ENCODE results near the gene TEX19.

The TEX19 gene

GRCh38 chr17:82310877-82311276 lies 48.2 kb upstream of the TEX19 start (continued):
- no peak for TF ChIP-seq CSRNP3 (CRISPR knock-in tag; IDR thresholded peaks at IDR 0.05)
- TF ChIP-seq OSR1 (CRISPR knock-in tag; IDR thresholded peaks at IDR 0.05), result no peak
- no peak for TF ChIP-seq POU6F1 (CRISPR knock-in tag; IDR thresholded peaks at IDR 0.05; ENCODE audit: borderline replicate concordance, low read depth)
- no peak for TF ChIP-seq PPARA (CRISPR knock-in tag; IDR thresholded peaks at IDR 0.05; ENCODE audit: borderline replicate concordance)

DNA sequence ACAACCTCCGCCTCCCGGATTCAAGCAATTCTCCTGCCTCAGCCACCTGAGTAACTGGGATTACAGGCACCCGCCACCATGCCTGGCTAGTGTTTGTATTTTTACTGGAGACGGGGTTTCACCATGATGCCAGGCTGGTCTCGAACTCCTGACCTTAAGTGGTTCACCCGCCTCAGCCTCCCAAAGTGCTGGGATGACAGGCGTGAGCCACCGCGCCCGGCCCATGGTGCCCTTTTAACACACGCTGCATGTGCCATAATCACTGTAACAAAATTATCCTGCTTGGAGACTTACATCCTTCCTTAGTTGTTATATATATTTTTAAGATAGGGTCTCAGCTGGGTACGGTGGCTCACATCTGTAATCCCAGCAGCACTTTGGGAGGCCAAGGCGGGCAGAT lies 47.1 kb upstream of the TEX19 start:
- no peak for ATAC-seq
- TF ChIP-seq POU6F1 (CRISPR knock-in tag; IDR thresholded peaks at IDR 0.05; ENCODE audit: borderline replicate concordance, low read depth), result no peak
- no peak for TF ChIP-seq PATZ1 (CRISPR knock-in tag; IDR thresholded peaks at IDR 0.05; ENCODE audit: borderline replicate concordance)
- no peak for TF ChIP-seq TCF4 (CRISPR knock-in tag; IDR thresholded peaks at IDR 0.05; ENCODE audit: borderline replicate concordance)
- no peak for TF ChIP-seq ZNF8 (CRISPR knock-in tag; IDR thresholded peaks at IDR 0.05)
- no peak for TF ChIP-seq ISL1 (CRISPR knock-in tag; IDR thresholded peaks at IDR 0.05)
- TF ChIP-seq GLIS3 (CRISPR knock-in tag; IDR thresholded peaks at IDR 0.05), result no peak
- no peak for TF ChIP-seq ZFP30 (CRISPR knock-in tag; IDR thresholded peaks at IDR 0.05)
- TF ChIP-seq, protein P1, sequence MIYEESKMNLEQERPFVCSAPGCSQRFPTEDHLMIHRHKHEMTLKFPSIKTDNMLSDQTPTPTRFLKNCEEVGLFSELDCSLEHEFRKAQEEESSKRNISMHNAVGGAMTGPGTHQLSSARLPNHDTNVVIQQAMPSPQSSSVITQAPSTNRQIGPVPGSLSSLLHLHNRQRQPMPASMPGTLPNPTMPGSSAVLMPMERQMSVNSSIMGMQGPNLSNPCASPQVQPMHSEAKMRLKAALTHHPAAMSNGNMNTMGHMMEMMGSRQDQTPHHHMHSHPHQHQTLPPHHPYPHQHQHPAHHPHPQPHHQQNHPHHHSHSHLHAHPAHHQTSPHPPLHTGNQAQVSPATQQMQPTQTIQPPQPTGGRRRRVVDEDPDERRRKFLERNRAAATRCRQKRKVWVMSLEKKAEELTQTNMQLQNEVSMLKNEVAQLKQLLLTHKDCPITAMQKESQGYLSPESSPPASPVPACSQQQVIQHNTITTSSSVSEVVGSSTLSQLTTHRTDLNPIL (CRISPR knock-in tag; IDR thresholded peaks at IDR 0.05; ENCODE audit: low read depth), result no peak
- no peak for TF ChIP-seq ZNF565 (CRISPR knock-in tag; conservative IDR thresholded peaks at IDR 0.05; ENCODE audit: low read depth)
- TF ChIP-seq CSRNP3 (CRISPR knock-in tag; IDR thresholded peaks at IDR 0.05), result no peak
- TF ChIP-seq TOX (CRISPR knock-in tag; IDR thresholded peaks at IDR 0.05; ENCODE audit: borderline replicate concordance), result no peak

GRCh38 chr17:82313195-82314011 lies 45.6 kb upstream of the TEX19 start:
- ATAC-seq, result no peak

More at GRCh38 chr17:82313195-82314011, 45.6 kb upstream of the TEX19 start:
- TF ChIP-seq ZNF565 (CRISPR knock-in tag; conservative IDR thresholded peaks at IDR 0.05; ENCODE audit: low read depth), result no peak
- TF ChIP-seq ESRRG (CRISPR knock-in tag; IDR thresholded peaks at IDR 0.05), result no peak
- TF ChIP-seq PATZ1 (CRISPR knock-in tag; IDR thresholded peaks at IDR 0.05; ENCODE audit: borderline replicate concordance), result no peak
- TF ChIP-seq, protein P1 (CRISPR knock-in tag; IDR thresholded peaks at IDR 0.05; ENCODE audit: low read depth), result no peak

All from SK-N-SH treated with all-trans-retinoic acid at 6 μM for 48 hours (cell line).